ENCODE results near the gene KIAA1217.
"Not testable (repeated sequence)": the region's sequence is repeated elsewhere in the genome, so short reads cannot be mapped to it uniquely, and the experiment has no call there.

KIAA1217 gene

DNA sequence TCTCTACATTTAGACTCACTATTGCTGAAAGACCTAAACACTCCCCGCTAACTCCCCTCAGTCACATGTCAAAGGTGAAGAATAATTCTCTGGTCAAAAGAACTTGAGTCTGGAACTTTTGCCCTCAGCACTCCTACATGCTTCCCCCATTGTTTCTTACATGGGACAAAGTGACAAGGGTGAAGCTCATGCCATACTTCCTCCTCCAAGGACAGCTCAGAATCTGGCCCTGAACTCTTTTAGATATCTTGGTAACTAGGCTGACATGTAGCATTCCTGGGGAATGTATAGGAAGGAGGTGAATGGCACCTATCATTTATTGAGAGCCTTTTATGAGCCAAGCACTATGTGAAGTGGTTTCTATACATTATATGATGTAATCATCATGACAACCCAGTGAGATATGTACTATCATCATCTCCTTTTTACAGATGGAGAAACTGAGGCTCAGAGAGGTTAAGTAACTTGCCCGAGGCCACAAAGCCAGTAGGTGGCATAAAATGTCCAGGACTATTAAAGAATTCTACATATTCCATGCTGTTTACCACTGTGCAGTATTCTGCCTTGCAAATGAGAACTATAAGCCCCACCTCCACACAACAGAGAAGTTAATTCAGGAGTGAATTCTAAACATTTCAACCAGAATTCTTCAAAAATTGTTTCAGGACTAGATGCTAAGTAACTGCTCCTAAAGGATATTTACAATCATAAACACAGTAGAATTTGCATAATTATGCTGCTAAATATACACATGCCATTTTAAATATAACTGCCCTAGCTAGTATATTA is 268.2 kb downstream of the KIAA1217 start:
- H3K79me2 ChIP-seq, result peaks cover 32% of the 10 kb centered on the region
- H3K27me3 ChIP-seq (ENCODE audit: control insufficient read depth, insufficient read depth, low read length), result no peaks in the 10 kb centered on the region
- no peak overlapping the region for H3K27ac ChIP-seq
- no peaks in the 10 kb centered on the region for H3K9me3 ChIP-seq (ENCODE audit: control insufficient read depth, low read length)
- H3K9ac ChIP-seq, result no peak overlapping the region
- TF ChIP-seq, protein P1, sequence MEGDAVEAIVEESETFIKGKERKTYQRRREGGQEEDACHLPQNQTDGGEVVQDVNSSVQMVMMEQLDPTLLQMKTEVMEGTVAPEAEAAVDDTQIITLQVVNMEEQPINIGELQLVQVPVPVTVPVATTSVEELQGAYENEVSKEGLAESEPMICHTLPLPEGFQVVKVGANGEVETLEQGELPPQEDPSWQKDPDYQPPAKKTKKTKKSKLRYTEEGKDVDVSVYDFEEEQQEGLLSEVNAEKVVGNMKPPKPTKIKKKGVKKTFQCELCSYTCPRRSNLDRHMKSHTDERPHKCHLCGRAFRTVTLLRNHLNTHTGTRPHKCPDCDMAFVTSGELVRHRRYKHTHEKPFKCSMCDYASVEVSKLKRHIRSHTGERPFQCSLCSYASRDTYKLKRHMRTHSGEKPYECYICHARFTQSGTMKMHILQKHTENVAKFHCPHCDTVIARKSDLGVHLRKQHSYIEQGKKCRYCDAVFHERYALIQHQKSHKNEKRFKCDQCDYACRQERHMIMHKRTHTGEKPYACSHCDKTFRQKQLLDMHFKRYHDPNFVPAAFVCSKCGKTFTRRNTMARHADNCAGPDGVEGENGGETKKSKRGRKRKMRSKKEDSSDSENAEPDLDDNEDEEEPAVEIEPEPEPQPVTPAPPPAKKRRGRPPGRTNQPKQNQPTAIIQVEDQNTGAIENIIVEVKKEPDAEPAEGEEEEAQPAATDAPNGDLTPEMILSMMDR (IDR thresholded peaks at IDR 0.05), result no peak
- peak overlapping the region; percentile 10 for H3K4me2 ChIP-seq (ENCODE audit: low read length)
- H2AFZ ChIP-seq, result no peak overlapping the region
- H3K4me3 ChIP-seq (ENCODE audit: low read depth, low read length), result no peak overlapping the region
- H3K36me3 ChIP-seq (ENCODE audit: control insufficient read depth, insufficient read depth, low read length), result no peaks in the 10 kb centered on the region
- H3K4me1 ChIP-seq, result peaks cover 13% of the 10 kb centered on the region

DNA sequence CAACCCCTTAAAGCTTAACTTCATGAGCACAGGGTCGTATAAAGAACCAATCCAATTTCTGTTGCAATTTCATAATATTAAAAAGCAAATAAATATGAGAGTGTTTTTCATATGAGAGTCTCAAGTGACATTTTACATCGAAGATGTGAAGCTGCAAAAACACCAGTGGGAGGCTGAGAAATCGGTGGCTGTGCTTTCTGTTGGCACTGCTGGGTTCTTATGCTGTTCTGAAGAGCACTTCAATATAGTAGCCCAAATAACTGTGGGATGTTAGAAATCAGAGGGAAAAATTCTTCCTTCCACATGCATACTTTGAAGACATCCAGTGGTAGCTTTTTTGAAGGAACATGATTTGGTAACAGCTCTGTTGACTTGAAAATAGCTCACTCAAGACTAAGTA is 269.0 kb downstream of the KIAA1217 start:
- Histone ChIP-seq H3K36me3 (ENCODE audit: control insufficient read depth, insufficient read depth, low read length) (no peaks in the 10 kb centered on the region), H3K9ac (no peak overlapping the region), H3K4me3 (ENCODE audit: low read depth, low read length) (no peak overlapping the region), H3K4me2 (ENCODE audit: low read length) (no peak overlapping the region), H3K79me2 (peaks cover 32% of the 10 kb centered on the region), H2AFZ (no peak overlapping the region), H3K9me3 (ENCODE audit: control insufficient read depth, low read length) (no peaks in the 10 kb centered on the region), H3K27ac (no peak overlapping the region), H3K27me3 (ENCODE audit: control insufficient read depth, insufficient read depth, low read length) (no peaks in the 10 kb centered on the region), H3K4me1 (peaks cover 13% of the 10 kb centered on the region)
- TF ChIP-seq, protein P1 (IDR thresholded peaks at IDR 0.05), result no peak

DNA sequence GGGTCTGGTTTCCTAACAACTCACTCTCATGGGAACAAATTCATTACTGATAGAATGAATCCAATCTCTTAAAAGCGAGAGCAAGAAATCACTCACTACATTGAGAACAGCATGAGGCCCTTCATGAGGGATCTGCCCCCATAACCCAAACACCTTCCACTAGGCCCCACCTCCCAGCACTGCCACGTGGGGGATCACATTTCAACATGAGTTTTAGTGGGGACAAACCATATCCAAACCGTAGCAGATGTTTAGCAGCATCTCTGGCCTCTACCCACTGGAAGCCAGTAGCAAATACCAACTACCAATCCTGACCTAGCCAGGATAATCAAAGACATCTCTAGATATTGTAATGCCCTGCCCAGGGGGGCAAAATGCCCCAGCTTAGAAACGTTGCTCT is 270.9 kb downstream of the KIAA1217 start:
- H3K4me2 ChIP-seq (ENCODE audit: low read length), result no peak overlapping the region
- no peak overlapping the region for H3K27ac ChIP-seq
- TF ChIP-seq, protein P1 (IDR thresholded peaks at IDR 0.05), result no peak

DNA sequence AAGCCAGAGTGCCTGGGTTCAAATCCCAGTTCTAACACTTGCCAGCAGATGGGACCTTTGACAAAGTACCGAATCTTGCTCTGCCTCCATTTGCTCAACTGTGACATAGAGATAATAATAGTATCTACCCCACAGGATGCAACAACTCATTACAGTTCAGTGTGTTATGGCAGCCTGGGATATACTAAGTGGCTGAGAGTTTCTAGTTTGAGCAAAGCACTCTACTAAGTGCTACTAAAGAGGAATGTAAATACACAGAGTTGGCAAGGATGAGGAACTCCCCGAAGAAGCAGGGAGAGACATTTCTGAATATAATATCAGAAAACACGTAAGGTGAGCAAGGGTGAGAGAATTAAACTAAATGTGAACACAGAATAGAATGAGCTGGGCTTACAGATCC is 271.5 kb downstream of the KIAA1217 start:
- no peak overlapping the region for H3K9ac ChIP-seq
- no peak overlapping the region for H2AFZ ChIP-seq
- no peaks in the 10 kb centered on the region for H3K27me3 ChIP-seq (ENCODE audit: control insufficient read depth, insufficient read depth, low read length)
- peaks cover 34% of the 10 kb centered on the region for H3K79me2 ChIP-seq
- H3K4me1 ChIP-seq, result peaks cover 13% of the 10 kb centered on the region
- no peak overlapping the region for H3K27ac ChIP-seq
- no peak overlapping the region for H3K4me2 ChIP-seq (ENCODE audit: low read length)
- no peaks in the 10 kb centered on the region for H3K9me3 ChIP-seq (ENCODE audit: control insufficient read depth, low read length)
- H3K36me3 ChIP-seq (ENCODE audit: control insufficient read depth, insufficient read depth, low read length), result no peaks in the 10 kb centered on the region
- TF ChIP-seq, protein P1 (IDR thresholded peaks at IDR 0.05), result no peak
- H3K4me3 ChIP-seq (ENCODE audit: low read depth, low read length), result no peak overlapping the region

More for the DNA sequence above, 270.9 kb downstream of the KIAA1217 start:
- peaks cover 9% of the 10 kb centered on the region for H3K4me1 ChIP-seq
- no peaks in the 10 kb centered on the region for H3K9me3 ChIP-seq (ENCODE audit: control insufficient read depth, low read length)
- H3K36me3 ChIP-seq (ENCODE audit: control insufficient read depth, insufficient read depth, low read length), result no peaks in the 10 kb centered on the region
- no peak overlapping the region for H3K4me3 ChIP-seq (ENCODE audit: low read depth, low read length)
- no peak overlapping the region for H3K9ac ChIP-seq
- peaks cover 31% of the 10 kb centered on the region for H3K79me2 ChIP-seq
- H2AFZ ChIP-seq, result no peak overlapping the region
- no peaks in the 10 kb centered on the region for H3K27me3 ChIP-seq (ENCODE audit: control insufficient read depth, insufficient read depth, low read length)

DNA sequence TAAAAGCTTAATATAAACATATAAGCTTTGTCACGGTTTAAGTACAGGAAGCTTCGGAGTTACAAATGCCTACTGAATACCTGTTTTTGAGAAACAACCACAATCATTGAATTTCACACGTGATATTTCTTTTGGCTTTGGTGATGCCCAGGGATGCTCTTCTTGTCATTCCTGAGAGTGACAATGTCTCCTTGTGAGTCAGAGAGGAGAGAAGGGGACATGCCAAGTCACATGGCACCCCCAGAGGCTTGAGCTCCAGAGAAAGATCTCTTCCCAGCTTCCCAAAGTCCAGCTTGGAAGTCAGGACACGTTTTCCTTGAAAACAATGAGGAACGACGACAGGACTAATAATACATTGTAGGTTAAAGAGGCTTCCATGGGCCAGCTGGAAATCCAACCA is 272.3 kb downstream of the KIAA1217 start:
- Histone ChIP-seq H3K4me1 (peaks cover 14% of the 10 kb centered on the region), H3K4me2 (ENCODE audit: low read length) (no peak overlapping the region), H3K36me3 (ENCODE audit: control insufficient read depth, insufficient read depth, low read length) (no peaks in the 10 kb centered on the region), H2AFZ (no peak overlapping the region), H3K27me3 (ENCODE audit: control insufficient read depth, insufficient read depth, low read length) (no peaks in the 10 kb centered on the region), H3K9me3 (ENCODE audit: control insufficient read depth, low read length) (no peaks in the 10 kb centered on the region), H3K79me2 (peaks cover 34% of the 10 kb centered on the region), H3K9ac (no peak overlapping the region), H3K4me3 (ENCODE audit: low read depth, low read length) (no peak overlapping the region), H3K27ac (no peak overlapping the region)
- TF ChIP-seq, protein P1 (IDR thresholded peaks at IDR 0.05), result no peak

DNA sequence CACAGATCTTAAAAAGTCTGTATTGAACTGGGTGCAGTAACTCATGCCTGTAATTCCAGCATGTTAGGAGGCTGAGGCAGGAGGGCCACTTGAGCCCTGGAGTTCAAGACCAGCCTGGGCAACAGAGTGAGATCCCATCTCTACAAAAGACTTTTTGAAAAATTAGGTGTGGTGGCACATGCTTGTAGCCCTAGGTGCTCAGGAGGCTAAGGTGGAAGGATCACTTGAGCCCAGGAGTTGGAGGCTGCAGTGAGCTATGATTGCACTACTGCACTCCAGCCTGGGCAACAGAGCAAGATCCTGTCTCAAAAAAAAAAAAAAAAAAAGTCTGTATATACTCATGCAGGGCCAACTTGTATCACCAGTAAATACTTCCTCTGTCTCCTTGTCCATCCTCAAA is 273.8 kb downstream of the KIAA1217 start:
- H3K36me3 ChIP-seq (ENCODE audit: control insufficient read depth, insufficient read depth, low read length); H3K9ac ChIP-seq; H3K4me2 ChIP-seq (ENCODE audit: low read length); H3K9me3 ChIP-seq (ENCODE audit: control insufficient read depth, low read length); H3K27ac ChIP-seq; H3K4me3 ChIP-seq (ENCODE audit: low read depth, low read length); H2AFZ ChIP-seq; H3K27me3 ChIP-seq (ENCODE audit: control insufficient read depth, insufficient read depth, low read length): not testable (repeated sequence)
- Histone ChIP-seq H3K4me1 (peaks cover 14% of the 10 kb centered on the region), H3K79me2 (peaks cover 39% of the 10 kb centered on the region)
